ENCODE data around the gene CUL5.

GRCh38 chr11:108025387-108026080, 16.8 kb downstream of the CUL5 start:
- TF ChIP-seq EZH2 (IDR thresholded peaks at IDR 0.05; ENCODE audit: low read depth) (no peak), CTCF (conservative IDR thresholded peaks at IDR 0.05) (no peak)
